Mesothelial cell of epicardium (in vitro differentiated cells): ENCODE data around the gene QTRT2. TPM values are rescaled to one million over a fixed set of nuclear protein-coding genes. Genes with fewer than 3 reads are reported as not detected.

Source experiments
- DNase-seq, 2 experiments: peaks; one replicate each; pipeline ENCODE4 v3.0.0; 2021; ENCODE audit warnings: low spot score in 2 of 2; ENCODE audit not compliant: unreplicated experiment in 2 of 2
- H3K27ac Mint-ChIP-seq: 2 replicates; pipeline ENCODE4 v1.8.0; 2021; ENCODE audit warnings: mixed read lengths
- H3K27me3 Mint-ChIP-seq: 2 replicates; pipeline ENCODE4 v1.8.0; 2021; ENCODE audit warnings: low read depth, mixed read lengths
- H3K36me3 Mint-ChIP-seq: 2 replicates; pipeline ENCODE4 v1.8.0; 2021; ENCODE audit warnings: mixed read lengths
- H3K4me1 Mint-ChIP-seq: 2 replicates; pipeline ENCODE4 v1.8.0; 2021; ENCODE audit warnings: mixed read lengths
- H3K4me3 Mint-ChIP-seq: 2 replicates; pipeline ENCODE4 v1.8.0; 2021; ENCODE audit warnings: mild to moderate bottlenecking, moderate library complexity, mixed read lengths
- H3K9me3 Mint-ChIP-seq: 2 replicates; pipeline ENCODE4 v1.8.0; 2021; ENCODE audit warnings: mixed read lengths
- total RNA-seq: library from RNA; stranded (reverse); gene quantifications from 3 replicates; pipeline ENCODE4 v1.2.1, GENCODE V29; 2021
- TF ChIP-seq, protein P1 (sequence below): fragments of 200-600 bp; sonication (generic); IDR thresholded peaks from one replicate; pipeline ENCODE4 v1.5.0; 2021; ENCODE audit warnings: antibody characterized with exemption; ENCODE audit not compliant: unreplicated experiment

QTRT2 gene
- total RNA-seq, 1 donor from 2014 or later: 35.2 TPM

DNA sequence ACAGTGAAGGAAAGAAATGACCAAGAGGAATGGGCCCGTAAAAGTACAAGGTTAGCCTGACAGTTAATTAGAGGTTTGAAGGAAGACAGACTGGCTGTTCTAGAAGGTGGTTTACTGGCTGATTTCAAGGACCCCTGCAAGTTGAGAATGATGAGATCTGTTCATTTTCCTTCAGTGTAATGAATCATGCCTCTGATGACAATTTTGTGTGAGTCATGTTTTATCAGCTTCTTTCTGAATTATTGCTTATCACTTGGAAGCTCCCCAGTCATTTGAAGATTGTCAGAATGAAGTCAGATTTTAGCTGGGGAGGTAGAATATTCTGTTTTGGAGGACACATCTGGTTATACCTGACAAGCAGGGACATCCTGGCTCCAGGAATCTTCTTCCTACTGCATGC is 71.7 kb downstream of the QTRT2 start:
- H3K27ac Mint-ChIP-seq: no peak overlapping the region
- H3K36me3 Mint-ChIP-seq: no peaks in the 10 kb centered on the region

DNA sequence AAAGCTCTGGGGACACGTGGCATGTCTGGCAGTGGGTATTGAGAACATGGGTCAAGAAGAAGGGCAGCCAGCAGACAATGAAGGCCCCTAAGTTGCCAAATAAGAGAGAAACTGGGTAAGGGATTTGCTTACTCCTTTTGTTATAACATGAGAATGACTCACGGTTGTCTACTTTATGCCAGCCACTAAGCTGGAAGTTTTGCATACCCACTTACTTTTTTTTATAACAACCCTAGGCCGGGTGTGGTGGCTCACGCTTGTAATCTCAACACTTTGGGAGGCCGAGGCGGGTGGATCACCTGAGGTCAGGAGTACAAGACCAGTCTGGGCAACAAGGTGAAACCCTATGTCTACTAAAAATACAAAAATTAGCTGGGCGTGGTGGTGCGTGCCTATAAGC is 72.3 kb downstream of the QTRT2 start:
- no peak overlapping the region for H3K4me3 Mint-ChIP-seq
- H3K36me3 Mint-ChIP-seq: no peaks in the 10 kb centered on the region
- H3K27me3 Mint-ChIP-seq: peaks cover 3% of the 10 kb centered on the region
- DNase-seq: no peak
- no peaks in the 10 kb centered on the region for H3K4me1 Mint-ChIP-seq
- no peak overlapping the region for H3K27ac Mint-ChIP-seq
- H3K9me3 Mint-ChIP-seq: no peaks in the 10 kb centered on the region
- TF ChIP-seq, protein P1, sequence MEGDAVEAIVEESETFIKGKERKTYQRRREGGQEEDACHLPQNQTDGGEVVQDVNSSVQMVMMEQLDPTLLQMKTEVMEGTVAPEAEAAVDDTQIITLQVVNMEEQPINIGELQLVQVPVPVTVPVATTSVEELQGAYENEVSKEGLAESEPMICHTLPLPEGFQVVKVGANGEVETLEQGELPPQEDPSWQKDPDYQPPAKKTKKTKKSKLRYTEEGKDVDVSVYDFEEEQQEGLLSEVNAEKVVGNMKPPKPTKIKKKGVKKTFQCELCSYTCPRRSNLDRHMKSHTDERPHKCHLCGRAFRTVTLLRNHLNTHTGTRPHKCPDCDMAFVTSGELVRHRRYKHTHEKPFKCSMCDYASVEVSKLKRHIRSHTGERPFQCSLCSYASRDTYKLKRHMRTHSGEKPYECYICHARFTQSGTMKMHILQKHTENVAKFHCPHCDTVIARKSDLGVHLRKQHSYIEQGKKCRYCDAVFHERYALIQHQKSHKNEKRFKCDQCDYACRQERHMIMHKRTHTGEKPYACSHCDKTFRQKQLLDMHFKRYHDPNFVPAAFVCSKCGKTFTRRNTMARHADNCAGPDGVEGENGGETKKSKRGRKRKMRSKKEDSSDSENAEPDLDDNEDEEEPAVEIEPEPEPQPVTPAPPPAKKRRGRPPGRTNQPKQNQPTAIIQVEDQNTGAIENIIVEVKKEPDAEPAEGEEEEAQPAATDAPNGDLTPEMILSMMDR: no peak

More for the DNA sequence above, 71.7 kb downstream of the QTRT2 start:
- Mint-ChIP-seq H3K9me3 (no peaks in the 10 kb centered on the region), H3K27me3 (peaks cover 3% of the 10 kb centered on the region), H3K4me3 (no peak overlapping the region), H3K4me1 (no peaks in the 10 kb centered on the region)
- DNase-seq: no peak
- TF ChIP-seq, protein P1: no peak

DNA sequence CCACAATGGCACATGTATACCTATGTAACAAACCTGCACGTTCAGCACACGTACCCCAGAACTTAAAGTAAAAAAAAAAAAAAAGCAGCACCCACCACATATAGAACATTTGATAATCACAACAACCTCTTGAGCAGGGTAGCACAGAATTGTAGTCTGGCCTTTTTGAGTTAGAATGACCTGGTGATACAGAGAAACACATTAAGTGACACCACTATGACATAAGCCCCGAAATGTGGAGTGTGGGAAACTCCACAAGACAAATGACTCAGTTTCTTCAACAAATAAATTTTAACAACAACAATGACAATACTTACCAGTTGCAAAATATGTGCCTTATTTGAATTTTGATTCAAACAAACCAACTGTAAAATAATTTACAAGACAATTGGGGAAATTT is 76.0 kb downstream of the QTRT2 start:
- Mint-ChIP-seq H3K27ac (no peak overlapping the region), H3K36me3 (no peaks in the 10 kb centered on the region), H3K4me3 (no peak overlapping the region), H3K4me1 (no peaks in the 10 kb centered on the region), H3K27me3 (peaks cover 3% of the 10 kb centered on the region), H3K9me3 (peaks cover 6% of the 10 kb centered on the region)
- TF ChIP-seq, protein P1: no peak
- no peak for DNase-seq

DNA sequence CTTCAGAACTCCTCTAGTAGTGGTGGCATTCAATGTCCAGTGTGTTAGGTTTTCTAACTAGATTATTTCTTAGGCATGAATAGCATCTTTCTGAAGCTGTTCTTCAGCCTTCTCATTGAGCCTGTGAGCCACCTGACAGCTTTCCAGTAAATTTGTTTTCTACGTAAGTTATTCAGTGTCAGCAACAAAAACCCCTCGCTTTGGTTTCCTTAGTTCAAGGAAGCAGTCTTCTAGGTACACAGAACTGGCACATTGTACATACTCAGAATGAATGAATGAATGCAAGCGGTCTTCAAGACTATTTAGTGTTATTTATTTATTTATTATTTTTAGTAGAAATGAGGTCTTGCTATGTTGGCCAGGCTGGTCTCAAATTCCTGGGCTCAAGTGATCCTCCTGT is 77.4 kb downstream of the QTRT2 start:
- no peak overlapping the region for H3K27ac Mint-ChIP-seq
- peaks cover 12% of the 10 kb centered on the region for H3K9me3 Mint-ChIP-seq
- H3K4me3 Mint-ChIP-seq: no peak overlapping the region
- H3K4me1 Mint-ChIP-seq: no peaks in the 10 kb centered on the region
- TF ChIP-seq, protein P1: no peak
- peaks cover 3% of the 10 kb centered on the region for H3K27me3 Mint-ChIP-seq
- H3K36me3 Mint-ChIP-seq: no peaks in the 10 kb centered on the region
- no peak for DNase-seq

Other genes starting within 250 kb of the QTRT2 start
- gene GRAMD1C, start 217.9 kb upstream of the QTRT2 start, total RNA-seq: 7.5 to 8.0 TPM (median 7.7 TPM) in 3 replicates
- gene ZDHHC23, start 108.7 kb upstream of the QTRT2 start, total RNA-seq: 4.2 to 5.1 TPM (median 4.7 TPM) in 3 replicates
- gene CCDC191, start 211 bp upstream of the QTRT2 start, total RNA-seq: 8.8 to 10.8 TPM (median 10.3 TPM) in 3 replicates
- gene DRD3, start 122.3 kb downstream of the QTRT2 start, total RNA-seq: not detected in 3 replicates
- gene ZNF80, start 180.8 kb downstream of the QTRT2 start, total RNA-seq: 0.16 TPM in 1 of 3 replicates, not detected in the others
- not detected in 3 replicates for gene TIGIT, start 237.3 kb downstream of the QTRT2 start, total RNA-seq